Activated CD8-positive, alpha-beta memory T cell treated with anti-CD3 and anti-CD28 coated beads for 36 hours (primary cell): ENCODE measurements around the gene ANKRD9. TPM values are rescaled to one million over a fixed set of nuclear protein-coding genes. Genes with fewer than 3 reads are reported as not detected.

Source experiments
- CTCF ChIA-PET: fragments of 350-600 bp; sonication (Branson Sonifier 250); formaldehyde crosslinking; loops from one replicate; lab custom pipeline; 2021; ENCODE audit warnings: antibody characterized with exemption; lab: Charles Lee
- POLR2A ChIA-PET: fragments of 350-600 bp; sonication (Branson Sonifier 250); formaldehyde crosslinking; loops from one replicate; lab custom pipeline; 2021; ENCODE audit warnings: antibody characterized with exemption; lab: Charles Lee
- total RNA-seq, 2 experiments: library from RNA; stranded (reverse); gene quantifications; one replicate each; pipeline ENCODE4 v1.2.3, GENCODE V29; 2021

The ANKRD9 gene
- total RNA-seq, 2 experiments from 2014 or later, result 11.8 to 15.2 TPM

GRCh38 chr14:102491366-102491765, 18.2 kb downstream of the ANKRD9 start:
- CTCF ChIA-PET, result no interaction called here
- POLR2A ChIA-PET, result no interaction called here

- ChIA-PET CTCF (no interaction called here), POLR2A (no interaction called here)
These were observed 19.1 kb downstream of the ANKRD9 start for GRCh38 chr14:102490456-102490855.

GRCh38 chr14:102487204-102487577, 22.4 kb downstream of the ANKRD9 start:
- ChIA-PET CTCF (no interaction called here), POLR2A (no interaction called here)

DNA sequence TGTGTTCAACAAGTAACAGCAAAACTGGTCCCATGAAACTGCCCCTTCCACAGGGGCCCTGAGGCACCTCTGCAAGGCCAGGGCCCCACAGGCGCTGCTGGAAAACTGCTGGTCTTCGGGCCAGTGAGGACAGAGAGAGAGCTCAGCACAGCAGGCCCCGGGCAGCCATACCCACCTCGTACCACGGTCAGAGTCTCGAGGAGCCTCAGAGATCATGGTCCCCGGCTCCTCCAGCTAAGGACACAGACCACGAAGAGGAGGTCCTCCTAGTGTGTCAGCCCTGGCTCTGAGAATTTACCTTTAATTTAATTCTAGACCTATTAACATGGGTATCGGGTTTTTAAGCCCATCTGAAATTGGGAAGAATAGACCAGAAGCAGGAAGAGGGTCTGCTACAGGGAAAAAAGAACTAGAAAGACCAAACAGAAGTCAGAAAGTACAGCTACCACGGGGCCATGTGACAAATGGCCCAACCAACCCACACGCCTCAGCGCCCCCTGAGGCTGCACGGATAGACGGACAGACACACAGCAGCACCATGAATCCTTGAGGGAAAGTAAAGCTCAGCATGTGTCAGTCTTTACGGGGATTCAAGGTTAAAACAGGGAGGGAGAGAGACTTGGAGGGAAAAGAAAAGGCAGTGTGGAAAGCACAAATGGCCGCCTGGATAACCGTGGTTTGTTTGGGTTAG, 22.9 kb downstream of the ANKRD9 start:
- CTCF ChIA-PET, result no interaction called here
- POLR2A ChIA-PET, result no interaction called here

DNA sequence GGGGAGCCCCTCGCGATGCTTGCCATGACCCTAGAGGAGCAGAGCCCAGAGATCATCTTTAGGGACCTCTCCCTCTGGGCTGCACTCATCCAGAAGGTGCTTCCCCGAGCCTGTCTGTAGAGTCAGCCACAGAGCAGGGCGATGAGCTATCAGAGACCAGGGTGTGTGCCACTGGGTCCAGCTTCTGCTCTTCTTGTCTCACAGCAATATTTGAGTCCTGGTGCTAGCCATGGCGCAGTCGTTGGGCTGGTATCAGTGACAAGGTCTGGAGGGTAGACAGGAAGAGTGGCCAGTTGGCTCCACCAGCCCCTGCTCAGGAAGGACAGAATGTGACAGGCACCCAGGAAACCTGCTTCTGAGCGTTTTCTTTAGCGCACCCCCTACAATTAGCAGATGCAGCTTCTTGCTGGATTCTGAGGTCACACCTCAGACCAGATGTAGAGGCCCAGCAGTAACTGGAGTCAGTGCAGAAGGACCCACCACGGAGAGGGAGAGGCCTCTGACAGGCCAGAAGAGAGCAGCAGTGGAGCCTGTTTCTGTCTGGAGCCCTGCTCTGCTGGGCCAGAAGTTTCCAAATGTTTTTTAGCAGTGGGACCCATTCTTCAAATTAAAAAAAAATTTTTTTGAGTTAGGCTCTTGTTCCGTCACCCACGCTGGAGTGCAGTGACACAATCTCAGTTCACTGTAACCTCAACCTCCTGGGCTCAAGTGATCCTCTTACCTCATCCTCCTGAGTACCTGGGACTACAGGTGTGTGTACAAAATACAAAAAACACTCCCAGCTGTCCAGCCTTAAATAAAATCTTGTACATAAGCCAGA, 23.7 kb downstream of the ANKRD9 start:
- POLR2A ChIA-PET, result no interaction called here
- CTCF ChIA-PET, result interaction anchor here (1.0 kb wide), 1 partner anchor 48 kb away, joined by 3 read pairs; no protein-coding TSS in a partner anchor

DNA sequence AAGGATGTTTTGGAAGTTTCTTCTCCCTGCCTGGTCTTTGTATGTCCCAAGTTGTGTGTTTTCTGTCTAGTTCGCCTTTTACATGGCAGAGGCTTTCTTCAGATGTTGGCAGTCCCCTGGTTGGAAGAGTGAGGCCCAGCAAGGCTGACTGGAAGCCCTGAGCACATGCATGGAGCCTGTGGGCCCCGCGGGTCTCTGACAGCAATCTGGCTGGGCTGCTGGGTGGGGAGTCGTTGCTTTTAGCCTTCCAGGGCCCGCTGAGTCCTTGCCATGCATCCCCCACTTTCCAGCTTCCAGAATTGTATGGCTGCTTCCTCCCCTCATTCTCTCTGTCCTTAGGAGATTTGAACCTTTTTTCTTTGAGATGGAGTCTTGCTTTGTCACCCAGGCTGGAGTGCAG, 25.3 kb downstream of the ANKRD9 start:
- POLR2A ChIA-PET, result no interaction called here

GRCh38 chr14:102481791-102482238, 27.8 kb downstream of the ANKRD9 start:
- POLR2A ChIA-PET, result no interaction called here
- CTCF ChIA-PET, result no interaction called here

More for the DNA sequence above, 25.3 kb downstream of the ANKRD9 start:
- CTCF ChIA-PET, result no interaction called here

DNA sequence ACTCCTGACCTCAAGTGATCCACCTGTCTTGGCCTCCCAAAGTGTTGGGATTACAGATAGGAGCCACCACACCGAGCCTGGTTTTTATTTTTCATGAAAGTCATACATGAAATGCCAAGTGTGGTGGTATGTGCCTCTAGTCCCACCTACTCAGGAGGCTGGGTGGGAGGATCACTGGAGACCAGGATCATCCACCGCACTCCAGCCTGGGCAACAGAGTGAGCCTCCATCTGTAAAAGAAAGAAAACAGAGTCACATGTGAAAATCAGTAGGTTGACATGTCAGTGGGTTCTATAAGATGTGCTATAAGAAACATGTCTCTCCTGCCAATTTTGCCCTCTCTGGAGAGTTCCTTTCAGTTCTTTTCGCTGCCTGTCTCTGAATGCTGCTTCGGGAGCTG, 28.2 kb downstream of the ANKRD9 start:
- ChIA-PET POLR2A (no interaction called here), CTCF (no interaction called here)

GRCh38 chr14:102479777-102480176, 29.8 kb downstream of the ANKRD9 start:
- ChIA-PET CTCF (no interaction called here), POLR2A (no interaction called here)

- CTCF ChIA-PET, result no interaction called here
- POLR2A ChIA-PET, result interaction anchor here (0.6 kb wide), 1 partner anchor 44 kb away, joined by 13 read pairs; no protein-coding TSS in a partner anchor
These were observed 30.5 kb downstream of the ANKRD9 start for GRCh38 chr14:102479107-102479506.

DNA sequence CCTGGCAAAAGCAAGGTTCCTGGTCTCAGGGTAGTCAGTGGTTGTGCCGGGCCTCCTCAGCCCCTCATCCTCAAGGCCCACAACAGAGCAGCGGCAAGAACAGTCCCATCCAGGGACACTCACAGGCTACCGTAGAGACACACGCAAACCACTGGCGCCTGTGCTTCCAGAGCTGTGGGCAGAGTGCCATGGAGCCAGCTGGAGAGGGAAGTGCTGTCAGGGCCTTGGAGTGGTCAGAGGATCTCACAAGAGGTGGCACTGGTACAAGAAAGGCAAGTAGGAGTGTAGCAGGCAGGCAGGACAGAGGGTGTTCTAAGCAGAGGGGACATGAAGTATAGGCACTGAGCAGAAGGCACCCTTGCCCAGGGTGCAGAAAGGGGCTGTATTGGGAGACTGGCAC, 34.6 kb downstream of the ANKRD9 start:
- ChIA-PET CTCF (no interaction called here), POLR2A (no interaction called here)

GRCh38 chr14:102473559-102473958, 36.0 kb downstream of the ANKRD9 start:
- POLR2A ChIA-PET, result no interaction called here
- CTCF ChIA-PET, result no interaction called here

DNA sequence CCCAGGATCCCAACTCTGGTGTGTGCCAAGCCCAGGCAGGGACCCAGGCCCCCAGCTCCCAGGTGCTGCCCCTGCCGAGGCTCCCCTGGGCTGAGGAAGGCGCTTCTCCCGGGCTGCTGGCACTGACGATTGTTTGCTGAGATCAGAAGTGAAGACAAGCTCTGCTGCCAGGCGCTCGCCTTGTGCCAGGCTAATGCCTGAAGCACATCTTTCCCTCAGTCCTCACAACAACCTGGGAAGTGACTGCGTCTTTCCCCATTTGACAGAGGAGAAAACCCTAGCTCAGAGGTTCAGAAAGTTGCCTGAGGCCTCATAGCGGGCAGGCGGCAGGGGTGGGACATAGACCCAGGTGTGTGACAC, 36.8 kb downstream of the ANKRD9 start:
- POLR2A ChIA-PET, result no interaction called here
- CTCF ChIA-PET, result no interaction called here

- ChIA-PET POLR2A (no interaction called here), CTCF (interaction anchor here (0.5 kb wide), 1 partner anchor 166 kb away, joined by 3 read pairs; no protein-coding TSS in a partner anchor)
These were observed 37.4 kb downstream of the ANKRD9 start for GRCh38 chr14:102471921-102472790.

DNA sequence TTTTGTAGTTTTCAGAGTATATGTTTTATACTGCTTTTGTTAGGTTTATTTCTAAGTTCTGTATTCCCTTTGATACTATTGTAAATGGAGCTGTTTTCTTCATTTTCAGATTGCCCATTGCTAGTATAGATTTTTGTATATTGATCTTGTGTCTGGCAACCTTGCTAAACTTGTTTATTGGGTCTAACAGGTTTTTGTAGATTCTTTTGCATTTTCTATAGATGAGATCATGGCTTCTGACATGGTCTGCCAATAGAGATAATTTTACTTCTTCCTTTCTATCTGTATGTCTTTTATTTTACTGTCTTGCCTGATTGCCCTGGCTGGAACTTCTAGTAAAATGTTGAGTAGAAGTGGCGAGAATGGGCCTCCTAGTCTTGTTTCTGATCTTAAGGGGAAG, 40.3 kb downstream of the ANKRD9 start:
- ChIA-PET POLR2A (no interaction called here), CTCF (no interaction called here)

- ChIA-PET CTCF (no interaction called here), POLR2A (no interaction called here)
These were observed 44.7 kb downstream of the ANKRD9 start for GRCh38 chr14:102464846-102465341.

DNA sequence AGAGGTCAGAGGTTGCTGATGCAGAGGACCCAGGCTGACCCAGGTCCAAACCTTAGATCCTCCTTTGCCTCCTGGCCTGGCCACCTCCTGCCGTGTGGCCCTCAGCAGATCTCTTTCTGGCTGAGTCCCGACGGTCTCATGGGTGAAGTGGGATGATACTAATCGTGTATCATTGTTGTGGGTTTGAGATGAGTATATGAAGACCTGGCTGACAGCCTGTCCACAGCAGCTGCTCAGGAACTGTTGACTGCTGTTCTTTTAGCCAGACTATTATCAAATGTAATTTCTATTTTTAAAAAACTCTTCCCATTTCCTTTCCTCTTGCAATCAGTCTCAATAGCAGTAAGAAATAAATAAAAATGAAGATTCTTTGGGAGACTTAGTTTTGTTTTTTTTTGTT, 45.6 kb downstream of the ANKRD9 start:
- CTCF ChIA-PET, result no interaction called here
- POLR2A ChIA-PET, result no interaction called here

DNA sequence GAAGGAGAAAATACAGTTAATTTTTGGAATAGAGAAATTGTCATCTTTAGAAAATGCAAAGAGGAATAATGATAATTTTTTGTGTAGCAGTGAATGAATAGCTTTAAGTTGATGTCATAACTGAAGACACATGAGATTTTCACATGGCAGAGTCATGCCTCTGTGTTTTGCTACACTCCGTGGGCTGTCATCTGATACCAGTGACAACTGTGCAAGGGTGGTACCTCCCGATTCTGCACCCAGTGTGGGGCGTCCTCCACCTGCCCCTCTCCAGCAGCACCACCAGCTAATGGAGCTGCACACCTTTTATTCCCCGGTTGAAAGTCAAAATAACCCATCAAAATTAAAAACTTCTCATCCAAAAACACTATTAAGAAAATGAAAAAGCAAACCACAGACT, 47.2 kb downstream of the ANKRD9 start:
- POLR2A ChIA-PET, result no interaction called here
- CTCF ChIA-PET, result no interaction called here

GRCh38 chr14:102461490-102462338, 47.9 kb downstream of the ANKRD9 start:
- POLR2A ChIA-PET, result no interaction called here
- CTCF ChIA-PET, result no interaction called here
